GM12878 (cell line): Measurements from ENCODE around the gene MSANTD4. TPM values are rescaled to one million over a fixed set of nuclear protein-coding genes. Genes with fewer than 3 reads are reported as not detected.

Experiments
- ATAC-seq: fragments of 200-7000 bp; cut with Tn5 transposase; 3 replicates; pipeline ENCODE4 v1.9.1; 2020; ENCODE audit warnings: mild to moderate bottlenecking, moderate library complexity
- BruUV-seq: library from RNA; stranded (reverse); fragments of 400-500 nt; replicated peaks from 2 replicates; lab custom pipeline; 2021; lab: Mats Ljungman, UMichigan
- CTCF ChIA-PET: fragments of 300-600 bp; sonication (Branson Sonifier 250); formaldehyde crosslinking; extraction: SDS; loops from one replicate; lab custom pipeline; 2021; ENCODE audit warnings: inconsistent platforms; lab: Yijun Ruan, JAX
- POLR2A ChIA-PET: fragments of 350-600 bp; formaldehyde crosslinking; extraction: SDS; loops from one replicate; lab custom pipeline; 2021; ENCODE audit warnings: inconsistent platforms; lab: Charles Lee
- RAD21 ChIA-PET: fragments of 300-600 bp; sonication (Branson Sonifier 250); formaldehyde crosslinking; loops from one replicate; lab custom pipeline; 2023; ENCODE audit warnings: antibody characterized with exemption; ENCODE audit not compliant: unreplicated experiment; lab: Charles Lee
- SMC1A ChIA-PET: fragments of 300-600 bp; sonication (Branson Sonifier 250); formaldehyde crosslinking; loops from one replicate; lab custom pipeline; 2023; ENCODE audit not compliant: unreplicated experiment, uncharacterized antibody; lab: Charles Lee
- DNase-seq: peaks from one replicate; pipeline ENCODE4 v3.0.0-alpha.2; 2011; ENCODE audit warnings: low read depth, low spot score
- FAIRE-seq: peaks from 3 replicates; lab custom pipeline; 2011; peaks lifted over from hg19 to GRCh38; lab: Jason Lieb, UNC
- H2AFZ ChIP-seq: 2 replicates; pipeline ENCODE4 v1.6.0; 2011; ENCODE audit warnings: low read depth, low read length, control low read depth; ENCODE audit not compliant: control insufficient read depth
- H3K27ac ChIP-seq: 2 replicates; pipeline ENCODE4 v1.5.1; 2011; ENCODE audit warnings: control low read depth; ENCODE audit not compliant: control insufficient read depth, insufficient read depth
- H3K27me3 ChIP-seq, 2 experiments: replicated peaks in 1 of 2; 2 replicates each; pipeline versions ENCODE4 v1.6.0 to v1.6.1; 2011; ENCODE audit warnings: low read length in 1 of 2; ENCODE audit not compliant: control insufficient read depth in 2 of 2, insufficient read depth in 2 of 2
- H3K36me3 ChIP-seq, 2 experiments: 2 replicates each; pipeline ENCODE4 v1.5.1; 2011; ENCODE audit warnings: low read length in 1 of 2; ENCODE audit not compliant: control insufficient read depth in 2 of 2, insufficient read depth in 2 of 2
- H3K4me1 ChIP-seq: 2 replicates; pipeline ENCODE4 v1.6.1; 2011; ENCODE audit warnings: mild to moderate bottlenecking, low read length, moderate library complexity, mixed read lengths; ENCODE audit not compliant: control insufficient read depth, insufficient read depth
- H3K4me2 ChIP-seq: 2 replicates; pipeline ENCODE4 v1.6.0; 2011; ENCODE audit warnings: control low read depth; ENCODE audit not compliant: control insufficient read depth, insufficient read depth
- H3K4me3 ChIP-seq: fragments of 200-600 bp; sonication (generic); 2 replicates; pipeline ENCODE4 v1.5.1; 2016
- H3K79me2 ChIP-seq: 2 replicates; pipeline ENCODE4 v1.6.0; 2011; ENCODE audit warnings: low read length; ENCODE audit not compliant: control insufficient read depth, insufficient read depth
- H3K9ac ChIP-seq: 2 replicates; pipeline ENCODE4 v1.8.0; 2011; ENCODE audit warnings: low read length, control low read depth, mixed read lengths; ENCODE audit not compliant: control insufficient read depth, insufficient read depth
- H3K9me3 ChIP-seq: replicated peaks from 3 replicates; pipeline ENCODE4 v1.5.1; 2011; ENCODE audit warnings: mild to moderate bottlenecking, low read length; ENCODE audit not compliant: control insufficient read depth, insufficient read depth
- H4K20me1 ChIP-seq: 2 replicates; pipeline ENCODE4 v1.6.0; 2011; ENCODE audit not compliant: control insufficient read depth, insufficient read depth
- CBX3 ChIP-seq: fragments of 200-600 bp; sonication (generic); IDR thresholded peaks from 2 replicates; pipeline ENCODE4 v1.6.1; 2016; ENCODE audit warnings: low read depth, borderline replicate concordance
- CEBPB ChIP-seq, 2 experiments: fragments of 150-350 bp in 1 of 2; IDR thresholded peaks; 2 replicates each; pipeline ENCODE4 v1.6.1; 2012 to 2014; ENCODE audit warnings: low read depth in 2 of 2, low read length in 2 of 2, borderline replicate concordance in 1 of 2, inconsistent platforms in 1 of 2
- FOS ChIP-seq: IDR thresholded peaks from 3 replicates; pipeline ENCODE4 v1.6.1; 2011; ENCODE audit warnings: borderline replicate concordance; ENCODE audit not compliant: insufficient read length; ENCODE audit errors: extremely low read depth
- MAX ChIP-seq: IDR thresholded peaks from 2 replicates; pipeline ENCODE4 v1.6.1; 2012; ENCODE audit warnings: low read depth, low read length, improper control_type of control experiment
- NBN ChIP-seq: fragments of 450-650 bp; IDR thresholded peaks from 2 replicates; pipeline ENCODE4 v1.6.1; 2016
- NR2C2 ChIP-seq: IDR thresholded peaks from 2 replicates; pipeline ENCODE4 v1.6.1; 2011; ENCODE audit warnings: borderline replicate concordance, low read depth; ENCODE audit not compliant: control insufficient read depth, insufficient read length
- RAD21 ChIP-seq: IDR thresholded peaks from 2 replicates; pipeline ENCODE4 v1.6.1; 2011; ENCODE audit warnings: mild to moderate bottlenecking, low read depth, low read length, moderate library complexity; ENCODE audit not compliant: insufficient read depth
- SP1 ChIP-seq: IDR thresholded peaks from one replicate; pipeline ENCODE4 v1.6.1; 2011; ENCODE audit warnings: low read depth, low read length
- SREBF1 ChIP-seq: IDR thresholded peaks from 2 replicates; pipeline ENCODE4 v1.6.1; 2012; ENCODE audit warnings: mild to moderate bottlenecking, low read length
- STAT3 ChIP-seq: IDR thresholded peaks from 2 replicates; pipeline ENCODE4 v1.6.1; 2011; ENCODE audit warnings: low read depth, low read length, improper control_type of control experiment
- ZBED1 ChIP-seq: IDR thresholded peaks from 2 replicates; pipeline ENCODE4 v1.6.1; 2016; ENCODE audit warnings: borderline replicate concordance
- ZBTB11 ChIP-seq: fragments of 450-650 bp; formaldehyde crosslinking; IDR thresholded peaks from 2 replicates; pipeline ENCODE4 v1.5.0; 2022; ENCODE audit warnings: mild to moderate bottlenecking, missing genetic modification characterization
- in situ Hi-C: fragments of 300-500 bp; cut with MboI; formaldehyde crosslinking; loops from 9 replicates; pipeline ENCODE4 v1.14.3; 2018; ENCODE audit warnings: mixed read lengths
- intact Hi-C: fragments of 100-400 bp; cut with micrococcal nuclease; formaldehyde crosslinking; loops from one replicate; pipeline ENCODE4 v1.14.2; 2022; ENCODE audit not compliant: unreplicated experiment
- polyA plus RNA-seq, 11 experiments: library from polyadenylated mRNA; depleted of rRNA in 4 of 11; unstranded in 6 of 11; stranded (reverse) in 5 of 11; fragments of >200 nt; fragmentation: Nextera tagmentation in 4 of 11; fragmentation: Illumina TruSeq in 1 of 11; extraction: Ambion mirVana in 4 of 11; extraction: Trizol in 1 of 11; gene quantifications; 1 replicate in 1 of 11; 2 replicates in 10 of 11; pipeline versions ENCODE4 v1.2.1 to v1.2.3, GENCODE V29; 2011 to 2016; ENCODE audit warnings: inconsistent platforms in 2 of 11, missing spikeins in 2 of 11, low read depth in 1 of 11
- total RNA-seq, 4 experiments: library from RNA; depleted of rRNA in 3 of 4; stranded (reverse); fragments of >200 nt in 3 of 4; fragmentation: Illumina TruSeq in 1 of 4; extraction: Trizol in 1 of 4; gene quantifications; 2 replicates each; pipeline versions ENCODE4 v1.2.1 to v1.2.3, GENCODE V29; 2013 to 2021

The MSANTD4 gene
- total and polyA plus RNA-seq, 10 of the 15 experiments (the other 5 are each of a cell fraction or from before 2014, with no cell fraction given) = 8.7 to 23.9 (median 16.0) TPM

GRCh38 chr11:106049727-106050476 is 27.9 kb upstream of the MSANTD4 start (continued):
- no peak for TF ChIP-seq CEBPB (IDR thresholded peaks at IDR 0.05; ENCODE audit: borderline replicate concordance in 1 of 2, low read depth in 2 of 2, low read length in 2 of 2)
- TF ChIP-seq SP1 = no peak
- no peak for TF ChIP-seq ZBED1
- no peak for TF ChIP-seq RAD21
- TF ChIP-seq STAT3 = no peak

- ChIA-PET SMC1A (no interaction called here), POLR2A (interaction anchor here (0.6 kb wide), 1 partner anchor 10 kb away, joined by 3 read pairs; no protein-coding TSS in a partner anchor), CTCF (interaction anchor here (0.6 to 1.5 kb wide), 2 partner anchors 12 to 1584 kb away, joined by 3 read pairs; no protein-coding TSS in a partner anchor), RAD21 (no interaction called here)
- FAIRE-seq (no peak), DNase-seq (no peak), ATAC-seq (no peak)
- intact Hi-C loops (no loop called here), in situ Hi-C loops (no loop called here)
- no peaks in the 10 kb centered on the region for H3K9me3 ChIP-seq
- no peaks in the 10 kb centered on the region for H4K20me1 ChIP-seq
- no peak overlapping the region for H3K4me2 ChIP-seq
- H3K27ac ChIP-seq = no peak overlapping the region
- no peak overlapping the region for H3K4me3 ChIP-seq
- no peaks in the 10 kb centered on the region for H3K4me1 ChIP-seq
- H3K36me3 ChIP-seq = no peaks in the 10 kb centered on the region
- no peak overlapping the region for H3K9ac ChIP-seq
- H3K27me3 ChIP-seq = no peaks in the 10 kb centered on the region
- no peaks in the 10 kb centered on the region for H3K79me2 ChIP-seq
- TF ChIP-seq NR2C2 (no peak), CBX3 (no peak), NBN (no peak), MAX (no peak), FOS (no peak), SREBF1 (no peak), ZBTB11 (CRISPR knock-in tag) (no peak)
- H2AFZ ChIP-seq = no peak overlapping the region
- BruUV-seq = no TSS peak
These were observed 25.6 kb upstream of the MSANTD4 start for GRCh38 chr11:106047631-106048030.
